ENCODE data around the gene WAC. TPM values are rescaled to one million over a fixed set of nuclear protein-coding genes. Genes with fewer than 3 reads are reported as not detected.

WAC gene
- total and polyA plus RNA-seq, 9 of the 15 experiments (the other 6 are each of a cell fraction or from before 2014, with no cell fraction given), result 24.8 to 123 (median 78.2) TPM

GRCh38 chr10:28496481-28496961 is 36.4 kb upstream of the WAC start (continued):
- TF ChIP-seq LCOR (CRISPR knock-in tag; IDR thresholded peaks at IDR 0.05) (no peak), FOSL1 (tag; conservative IDR thresholded peaks at IDR 0.05) (no peak), BACH1 (tag; IDR thresholded peaks at IDR 0.05) (no peak), FUS (optimal IDR thresholded peaks at IDR 0.05; ENCODE audit: low read depth, low read length) (no peak), XRCC4 (IDR thresholded peaks at IDR 0.05; ENCODE audit: extremely low read depth, insufficient read depth, insufficient read length) (no peak), POU5F1 (IDR thresholded peaks at IDR 0.05; ENCODE audit: borderline replicate concordance, low read depth, low read length, partially characterized antibody) (no peak), ZBTB43 (CRISPR knock-in tag; IDR thresholded peaks at IDR 0.05) (no peak), KLF16 (IDR thresholded peaks at IDR 0.05) (no peak), HDAC2 (IDR thresholded peaks at IDR 0.05) (0 out of 2 replicates have a peak, but pooled peaks have one; percentile 50), BRD4 (IDR thresholded peaks at IDR 0.05) (no peak), HSF4 (CRISPR knock-in tag; IDR thresholded peaks at IDR 0.05; ENCODE audit: borderline replicate concordance) (no peak), KDM1A (IDR thresholded peaks at IDR 0.05) (peak; percentile 78 to 82), ZNF224 (CRISPR knock-in tag; IDR thresholded peaks at IDR 0.05) (no peak), ZNF75A (CRISPR knock-in tag; IDR thresholded peaks at IDR 0.05) (no peak), SMARCB1 (IDR thresholded peaks at IDR 0.05; ENCODE audit: insufficient read length, low read depth) (no peak), SP2 (IDR thresholded peaks at IDR 0.05; ENCODE audit: extremely low read depth, low read depth, low read length, poor library complexity, severe bottlenecking) (no peak), MIER1 (IDR thresholded peaks at IDR 0.05; ENCODE audit: low read depth) (no peak), GTF2F1 (IDR thresholded peaks at IDR 0.05; ENCODE audit: low read depth, low read length) (no peak), DDX20 (tag; IDR thresholded peaks at IDR 0.05; ENCODE audit: low read depth) (no peak), ZNF644 (tag; IDR thresholded peaks at IDR 0.05; ENCODE audit: low read depth) (no peak), ZNF12 (CRISPR knock-in tag; IDR thresholded peaks at IDR 0.05) (no peak), ZC3H11A (IDR thresholded peaks at IDR 0.05; ENCODE audit: low read depth, low read length) (no peak), ZNF561 (CRISPR knock-in tag; conservative IDR thresholded peaks at IDR 0.05) (no peak), ZNF436 (CRISPR knock-in tag; IDR thresholded peaks at IDR 0.05) (no peak), NCOA2 (IDR thresholded peaks at IDR 0.05; ENCODE audit: partially characterized antibody in 2 of 2) (no peak)
- TF ChIP-seq, protein P1, sequence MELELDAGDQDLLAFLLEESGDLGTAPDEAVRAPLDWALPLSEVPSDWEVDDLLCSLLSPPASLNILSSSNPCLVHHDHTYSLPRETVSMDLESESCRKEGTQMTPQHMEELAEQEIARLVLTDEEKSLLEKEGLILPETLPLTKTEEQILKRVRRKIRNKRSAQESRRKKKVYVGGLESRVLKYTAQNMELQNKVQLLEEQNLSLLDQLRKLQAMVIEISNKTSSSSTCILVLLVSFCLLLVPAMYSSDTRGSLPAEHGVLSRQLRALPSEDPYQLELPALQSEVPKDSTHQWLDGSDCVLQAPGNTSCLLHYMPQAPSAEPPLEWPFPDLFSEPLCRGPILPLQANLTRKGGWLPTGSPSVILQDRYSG (tag; conservative IDR thresholded peaks at IDR 0.05; ENCODE audit: low read depth), result no peak

All from K562 (cell line).